HG03457 (cell line): ENCODE data around the gene SPACA4.
A peak's percentile ranks its signal among the peaks of the same experiment; 100 is the strongest.
"Not testable (repeated sequence)": the region's sequence is repeated elsewhere in the genome, so short reads cannot be mapped to it uniquely, and the experiment has no call there.

Experiments used
- ATAC-seq: cut with Tn5 transposase; IDR thresholded peaks from one replicate; pipeline ENCODE4 v1.9.1; 2021; ENCODE audit warnings: moderate number of reproducible peaks; ENCODE audit not compliant: unreplicated experiment

The SPACA4 gene

DNA sequence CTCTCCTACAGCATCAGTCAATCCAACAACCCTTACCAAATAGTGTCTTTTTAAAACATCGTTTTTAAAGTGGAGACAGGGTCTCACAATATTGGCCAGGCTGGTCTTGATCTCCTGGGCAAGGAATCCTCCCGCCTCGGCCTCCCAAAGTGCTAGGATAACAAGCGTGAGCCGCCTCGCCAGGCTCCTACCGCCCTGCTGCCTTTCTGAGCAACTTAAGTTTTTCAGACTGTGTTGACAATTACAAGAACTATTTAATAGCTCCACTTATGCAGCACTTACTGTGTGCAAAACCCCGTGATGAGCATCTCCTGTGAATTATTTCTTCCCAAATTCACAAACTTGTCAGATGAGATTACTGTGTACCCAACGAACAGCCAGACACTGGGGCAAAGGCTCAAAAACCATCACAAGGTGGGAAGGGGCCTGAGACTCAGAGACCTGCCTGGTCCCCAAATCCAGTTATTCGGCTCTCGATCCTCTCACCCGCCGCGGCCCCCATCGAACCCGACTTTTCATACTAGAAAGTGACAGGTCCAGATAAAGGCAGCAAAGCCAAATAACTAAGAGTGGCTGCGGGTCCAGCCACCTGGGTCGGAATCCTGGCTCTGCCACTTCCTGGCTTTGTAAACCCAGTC is 11.9 kb downstream of the SPACA4 start:
- ATAC-seq = peak; percentile 8

DNA sequence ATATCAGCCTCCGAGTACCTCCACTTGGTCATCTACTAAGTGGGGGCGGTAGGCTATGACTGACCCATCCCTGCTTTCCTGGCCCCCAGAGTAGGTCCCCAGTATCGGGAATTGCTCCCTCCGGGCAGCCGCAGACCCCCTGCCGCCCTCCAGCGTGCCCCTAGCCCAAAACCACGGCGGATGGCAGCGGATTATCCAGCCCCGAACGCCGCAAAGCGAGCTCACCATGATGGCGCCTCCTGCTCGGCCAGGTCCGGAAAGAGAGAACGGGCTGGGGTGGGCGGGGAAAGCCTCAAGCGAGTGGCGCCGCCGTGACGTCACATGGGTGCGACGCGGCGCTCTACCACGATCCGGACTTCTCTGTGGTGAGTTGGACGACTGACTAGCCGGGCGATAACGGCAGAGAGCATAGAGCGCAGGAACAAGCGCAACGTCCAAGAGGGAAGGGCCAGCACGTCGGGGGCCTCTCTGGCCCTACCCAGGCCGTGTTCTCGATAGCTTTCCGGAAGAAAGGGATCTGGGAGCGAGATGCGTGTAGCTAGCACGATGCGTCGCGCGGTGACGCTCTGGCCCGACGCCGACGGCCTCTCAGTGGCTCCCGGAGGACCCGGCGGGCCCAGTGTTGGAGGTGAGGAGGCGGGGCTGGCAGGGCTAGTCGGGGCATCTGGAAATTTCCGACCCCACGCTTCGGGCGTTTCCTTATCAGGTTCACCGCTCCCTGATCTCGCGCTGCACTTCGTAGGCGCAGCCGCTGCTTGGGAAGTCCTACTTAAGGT is 12.6 kb downstream of the SPACA4 start, which contains the start of the genes RPL18 and SPHK2:
RPL18 (minus strand) TSS at position 263 of the 776 bp plus-strand sequence; CDS start at position 228, 35 bp downstream.
SPHK2 (plus strand) TSS at position 591 of the 776 bp plus-strand sequence. CDS start 1,009 bp downstream, outside the sequence.
- ATAC-seq = peak; percentile 78

DNA sequence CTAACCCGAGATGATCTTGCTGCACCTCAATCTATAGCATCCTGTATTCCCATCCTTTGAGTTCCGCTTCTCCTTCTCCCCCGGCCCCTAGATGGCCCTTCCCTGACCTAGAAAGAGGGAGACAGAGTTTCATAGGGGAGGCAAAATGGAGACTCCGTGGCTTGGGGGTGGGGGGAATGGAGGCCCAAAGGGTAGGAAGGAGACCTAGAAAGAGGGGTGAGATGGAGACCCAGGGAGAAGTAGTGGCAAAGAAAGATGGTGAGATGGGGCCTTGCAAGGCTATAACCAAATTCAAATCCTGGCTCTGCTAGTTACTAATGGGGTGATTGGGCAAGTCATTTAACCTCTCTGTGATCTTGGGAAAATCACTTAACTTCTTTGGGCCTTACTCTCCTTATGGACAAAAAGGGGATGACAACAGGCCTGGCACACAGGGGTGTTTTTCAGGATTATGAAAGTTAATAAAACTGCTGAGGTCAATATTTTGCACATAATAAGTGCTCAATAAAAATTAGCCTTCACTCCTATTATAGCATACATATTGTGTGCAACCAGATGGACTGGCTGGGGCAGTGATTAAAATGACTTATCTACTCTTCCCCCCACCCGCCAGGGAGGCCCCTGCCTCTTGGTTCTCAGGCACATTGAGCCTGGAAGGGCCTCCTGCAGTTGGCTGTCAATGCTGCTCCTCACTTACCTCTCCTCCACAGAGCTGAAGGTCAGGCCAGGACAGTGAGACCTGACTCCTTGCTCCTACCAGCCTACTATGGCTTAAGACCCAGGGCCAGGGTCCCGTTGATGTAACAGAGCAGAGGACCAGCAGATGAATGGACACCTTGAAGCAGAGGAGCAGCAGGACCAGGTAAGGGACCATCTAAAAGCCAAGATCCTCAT is 13.4 kb downstream of the SPACA4 start:
- no peak for ATAC-seq

DNA sequence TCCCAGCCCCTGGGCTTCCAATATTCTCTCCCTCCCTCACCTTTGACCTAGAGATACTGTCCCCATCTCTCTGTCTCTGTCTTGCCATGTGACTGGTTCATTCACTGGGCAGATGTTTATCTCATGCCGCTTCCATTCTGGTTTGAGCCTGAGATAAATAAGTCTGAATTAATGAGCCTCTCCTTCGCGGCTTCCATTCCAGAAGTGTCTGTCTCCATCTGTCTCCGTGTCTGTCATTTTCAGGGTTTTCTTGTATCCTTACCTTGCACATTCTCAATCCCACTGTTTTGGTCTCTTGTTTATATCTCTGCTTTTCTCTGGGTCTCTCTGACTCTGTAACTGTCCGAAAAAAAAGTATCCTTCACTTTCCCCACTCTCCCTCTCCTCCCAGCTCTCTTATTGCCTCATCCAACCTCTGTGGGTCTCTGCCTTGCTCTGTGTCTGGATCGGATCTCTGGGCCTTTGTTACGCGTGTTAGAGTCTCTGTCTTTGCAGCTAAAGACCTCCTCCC is 17.1 kb downstream of the SPACA4 start:
- ATAC-seq = no peak

DNA sequence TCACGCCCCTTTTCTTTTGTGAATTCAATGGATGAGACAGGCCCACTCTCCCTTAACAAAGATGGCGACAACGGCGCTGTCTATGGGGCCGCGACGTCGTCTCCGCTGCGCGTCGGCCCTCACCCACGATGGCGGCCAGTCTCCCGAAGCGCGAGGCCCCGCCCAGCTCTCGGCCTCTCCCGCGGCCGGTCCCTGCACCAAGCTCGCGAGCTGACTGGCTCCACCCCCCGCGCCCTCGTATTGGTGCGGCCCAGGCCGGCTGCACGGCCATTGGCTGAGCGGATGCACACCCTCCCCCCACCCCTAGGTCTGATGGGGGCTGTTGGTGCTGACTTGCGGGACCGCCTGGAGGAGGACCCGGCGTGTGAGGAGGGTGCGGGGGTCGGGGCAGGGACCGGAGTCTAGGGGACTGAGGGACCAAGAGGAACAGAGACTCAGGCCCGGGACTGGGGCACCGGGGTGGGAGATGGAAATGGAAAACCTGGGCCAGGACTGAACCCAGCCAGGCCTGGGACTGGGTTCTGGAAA is 17.6 kb downstream of the SPACA4 start:
- no peak for ATAC-seq

DNA sequence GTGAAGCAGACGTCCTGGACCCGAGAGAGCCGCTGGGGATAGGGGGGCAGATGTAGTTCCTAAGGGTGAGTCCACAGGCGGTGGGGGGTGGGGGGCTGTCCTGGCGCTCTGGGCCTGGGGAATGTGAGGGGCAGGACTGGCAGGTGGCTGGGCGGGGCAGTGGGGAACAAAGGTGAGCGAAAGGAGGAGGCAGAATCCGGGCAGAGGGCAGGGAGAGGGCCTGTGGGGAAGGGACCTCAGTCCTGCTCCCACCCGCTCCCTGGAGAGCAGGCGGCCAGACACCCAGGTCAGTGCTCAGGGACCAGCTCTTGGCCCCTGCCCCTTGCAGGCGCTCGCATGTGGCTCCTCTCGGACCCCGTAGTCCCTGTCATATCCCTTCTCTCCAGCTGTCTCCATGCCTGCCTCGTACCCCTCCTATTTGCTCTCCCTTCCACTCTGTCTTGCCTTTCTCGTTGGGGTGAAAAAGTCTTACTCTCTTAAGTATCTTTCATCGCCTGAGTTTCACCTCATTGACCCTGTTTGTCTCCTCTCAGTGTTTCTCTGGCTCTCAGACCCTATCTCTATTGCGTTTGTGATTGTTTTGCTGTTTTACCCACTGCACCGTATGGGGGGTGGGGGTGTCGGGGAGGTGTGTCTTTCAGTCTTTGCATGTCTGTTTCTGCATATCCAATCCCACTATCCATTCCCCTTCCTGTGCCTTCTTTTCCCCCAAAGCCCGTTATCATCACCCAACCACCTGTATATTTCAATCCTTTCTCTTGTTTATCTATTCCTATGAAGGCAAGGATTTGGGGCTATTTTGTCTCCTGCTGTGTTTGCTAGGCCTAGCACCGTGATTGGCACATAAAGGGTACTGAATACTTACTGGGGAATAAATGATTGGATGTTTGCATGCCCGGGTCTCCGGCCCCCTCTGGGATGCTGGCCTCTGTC is 18.5 kb downstream of the SPACA4 start:
- ATAC-seq = no peak

DNA sequence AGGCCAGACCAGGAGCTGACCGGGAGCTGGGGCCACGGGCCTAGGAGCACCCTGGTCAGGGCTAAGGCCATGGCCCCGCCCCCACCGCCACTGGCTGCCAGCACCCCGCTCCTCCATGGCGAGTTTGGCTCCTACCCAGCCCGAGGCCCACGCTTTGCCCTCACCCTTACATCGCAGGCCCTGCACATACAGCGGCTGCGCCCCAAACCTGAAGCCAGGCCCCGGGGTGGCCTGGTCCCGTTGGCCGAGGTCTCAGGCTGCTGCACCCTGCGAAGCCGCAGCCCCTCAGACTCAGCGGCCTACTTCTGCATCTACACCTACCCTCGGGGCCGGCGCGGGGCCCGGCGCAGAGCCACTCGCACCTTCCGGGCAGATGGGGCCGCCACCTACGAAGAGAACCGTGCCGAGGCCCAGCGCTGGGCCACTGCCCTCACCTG is 19.4 kb downstream of the SPACA4 start:
- ATAC-seq = no peak

DNA sequence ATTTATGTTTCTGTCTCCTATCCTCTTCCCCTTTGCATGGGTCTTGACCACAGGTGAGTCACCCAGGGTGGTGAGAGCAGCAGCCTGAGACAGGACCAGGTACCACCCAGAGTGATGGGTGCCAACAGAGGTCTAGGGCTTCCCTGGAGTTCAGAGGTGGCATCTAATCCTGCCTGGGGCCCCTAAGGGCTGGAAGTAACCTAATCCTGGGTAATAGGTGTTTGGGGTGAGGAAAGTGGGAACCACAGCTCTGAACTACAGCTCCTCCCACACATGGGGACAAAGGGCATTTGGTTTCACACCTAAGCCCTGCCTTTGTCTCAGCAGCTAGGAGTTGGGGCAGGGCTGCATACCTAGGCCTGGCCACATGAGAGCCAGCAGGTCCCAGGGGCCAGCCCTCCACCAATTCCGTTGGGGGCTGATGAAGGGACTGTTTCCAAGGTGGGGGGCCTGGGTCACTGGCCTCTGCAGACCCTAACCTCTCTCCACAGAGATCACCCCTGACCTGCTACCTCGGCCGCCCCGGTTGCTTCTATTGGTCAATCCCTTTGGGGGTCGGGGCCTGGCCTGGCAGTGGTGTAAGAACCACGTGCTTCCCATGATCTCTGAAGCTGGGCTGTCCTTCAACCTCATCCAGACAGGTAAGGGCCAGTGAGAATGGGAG is 20.8 kb downstream of the SPACA4 start:
- ATAC-seq = no peak

DNA sequence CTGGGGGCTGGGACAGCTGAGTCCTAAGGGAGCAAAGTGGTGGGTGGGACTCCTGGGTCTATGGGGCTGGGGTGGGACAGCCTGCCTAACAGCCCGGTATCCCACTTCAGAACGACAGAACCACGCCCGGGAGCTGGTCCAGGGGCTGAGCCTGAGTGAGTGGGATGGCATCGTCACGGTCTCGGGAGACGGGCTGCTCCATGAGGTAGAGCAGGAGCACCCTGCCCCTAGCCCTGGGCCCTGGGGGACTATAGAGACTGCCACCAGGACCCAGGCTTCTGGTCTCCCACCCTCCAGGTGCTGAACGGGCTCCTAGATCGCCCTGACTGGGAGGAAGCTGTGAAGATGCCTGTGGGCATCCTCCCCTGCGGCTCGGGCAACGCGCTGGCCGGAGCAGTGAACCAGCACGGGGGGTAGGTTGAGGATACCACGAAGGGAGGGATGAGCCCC is 21.3 kb downstream of the SPACA4 start:
- ATAC-seq = no peak

DNA sequence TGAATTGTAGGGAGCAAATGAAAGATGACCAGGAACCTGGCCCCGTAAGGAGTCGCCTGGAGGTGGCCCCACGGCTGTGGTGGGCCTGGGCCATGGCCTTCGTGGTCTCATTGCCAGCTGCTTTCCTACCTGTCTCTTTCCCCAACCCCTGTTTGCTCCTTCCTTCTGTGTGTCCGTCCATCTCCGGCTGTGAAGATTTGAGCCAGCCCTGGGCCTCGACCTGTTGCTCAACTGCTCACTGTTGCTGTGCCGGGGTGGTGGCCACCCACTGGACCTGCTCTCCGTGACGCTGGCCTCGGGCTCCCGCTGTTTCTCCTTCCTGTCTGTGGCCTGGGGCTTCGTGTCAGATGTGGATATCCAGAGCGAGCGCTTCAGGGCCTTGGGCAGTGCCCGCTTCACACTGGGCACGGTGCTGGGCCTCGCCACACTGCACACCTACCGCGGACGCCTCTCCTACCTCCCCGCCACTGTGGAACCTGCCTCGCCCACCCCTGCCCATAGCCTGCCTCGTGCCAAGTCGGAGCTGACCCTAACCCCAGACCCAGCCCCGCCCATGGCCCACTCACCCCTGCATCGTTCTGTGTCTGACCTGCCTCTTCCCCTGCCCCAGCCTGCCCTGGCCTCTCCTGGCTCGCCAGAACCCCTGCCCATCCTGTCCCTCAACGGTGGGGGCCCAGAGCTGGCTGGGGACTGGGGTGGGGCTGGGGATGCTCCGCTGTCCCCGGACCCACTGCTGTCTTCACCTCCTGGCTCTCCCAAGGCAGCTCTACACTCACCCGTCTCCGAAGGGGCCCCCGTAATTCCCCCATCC is 22.1 kb downstream of the SPACA4 start:
- no peak for ATAC-seq

DNA sequence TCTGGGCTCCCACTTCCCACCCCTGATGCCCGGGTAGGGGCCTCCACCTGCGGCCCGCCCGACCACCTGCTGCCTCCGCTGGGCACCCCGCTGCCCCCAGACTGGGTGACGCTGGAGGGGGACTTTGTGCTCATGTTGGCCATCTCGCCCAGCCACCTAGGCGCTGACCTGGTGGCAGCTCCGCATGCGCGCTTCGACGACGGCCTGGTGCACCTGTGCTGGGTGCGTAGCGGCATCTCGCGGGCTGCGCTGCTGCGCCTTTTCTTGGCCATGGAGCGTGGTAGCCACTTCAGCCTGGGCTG is 22.7 kb downstream of the SPACA4 start:
- ATAC-seq = no peak

DNA sequence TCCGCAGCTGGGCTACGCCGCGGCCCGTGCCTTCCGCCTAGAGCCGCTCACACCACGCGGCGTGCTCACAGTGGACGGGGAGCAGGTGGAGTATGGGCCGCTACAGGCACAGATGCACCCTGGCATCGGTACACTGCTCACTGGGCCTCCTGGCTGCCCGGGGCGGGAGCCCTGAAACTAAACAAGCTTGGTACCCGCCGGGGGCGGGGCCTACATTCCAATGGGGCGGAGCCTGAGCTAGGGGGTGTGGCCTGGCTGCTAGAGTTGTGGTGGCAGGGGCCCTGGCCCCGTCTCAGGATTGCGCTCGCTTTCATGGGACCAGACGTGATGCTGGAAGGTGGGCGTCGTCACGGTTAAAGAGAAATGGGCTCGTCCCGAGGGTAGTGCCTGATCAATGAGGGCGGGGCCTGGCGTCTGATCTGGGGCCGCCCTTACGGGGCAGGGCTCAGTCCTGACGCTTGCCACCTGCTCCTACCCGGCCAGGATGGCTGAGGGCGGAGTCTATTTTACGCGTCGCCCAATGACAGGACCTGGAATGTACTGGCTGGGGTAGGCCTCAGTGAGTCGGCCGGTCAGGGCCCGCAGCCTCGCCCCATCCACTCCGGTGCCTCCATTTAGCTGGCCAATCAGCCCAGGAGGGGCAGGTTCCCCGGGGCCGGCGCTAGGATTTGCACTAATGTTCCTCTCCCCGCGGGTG is 23.2 kb downstream of the SPACA4 start:
- no peak for ATAC-seq

DNA sequence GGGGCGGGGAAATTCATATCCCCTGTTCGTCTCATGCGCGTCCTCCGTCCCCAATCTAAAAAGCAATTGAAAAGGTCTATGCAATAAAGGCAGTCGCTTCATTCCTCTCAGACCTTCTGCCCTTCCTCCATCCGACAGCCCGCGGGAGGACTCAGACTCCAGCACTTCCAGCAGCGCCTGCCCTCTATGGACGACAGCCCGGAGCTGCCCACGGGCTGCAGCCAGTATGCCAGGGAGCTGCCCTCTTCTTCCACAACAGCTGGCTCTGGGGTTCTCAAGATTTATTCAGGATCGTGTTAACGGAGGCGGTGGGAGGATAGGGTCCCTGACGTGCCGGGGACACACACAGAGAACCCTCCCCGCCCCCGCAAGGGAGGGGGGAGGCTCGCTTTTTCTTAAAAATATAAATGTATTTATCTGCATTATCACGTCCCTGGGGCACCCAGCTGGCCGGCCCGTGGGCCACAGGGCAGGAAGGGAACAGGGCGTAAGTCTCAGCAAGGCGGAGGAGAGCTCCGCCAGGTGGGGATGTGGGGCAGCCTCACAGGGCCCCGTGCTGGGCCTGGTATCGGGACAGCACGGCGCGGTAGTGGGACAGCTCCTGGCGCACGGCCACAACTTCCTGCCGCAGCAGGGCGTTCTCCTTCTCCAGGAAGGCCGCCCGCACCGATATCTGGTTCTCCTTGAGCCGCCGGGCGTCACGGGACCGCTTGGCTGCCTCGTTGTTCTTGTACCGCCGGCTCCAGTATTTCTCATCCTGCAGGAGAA is 23.9 kb downstream of the SPACA4 start:
- ATAC-seq = no peak

DNA sequence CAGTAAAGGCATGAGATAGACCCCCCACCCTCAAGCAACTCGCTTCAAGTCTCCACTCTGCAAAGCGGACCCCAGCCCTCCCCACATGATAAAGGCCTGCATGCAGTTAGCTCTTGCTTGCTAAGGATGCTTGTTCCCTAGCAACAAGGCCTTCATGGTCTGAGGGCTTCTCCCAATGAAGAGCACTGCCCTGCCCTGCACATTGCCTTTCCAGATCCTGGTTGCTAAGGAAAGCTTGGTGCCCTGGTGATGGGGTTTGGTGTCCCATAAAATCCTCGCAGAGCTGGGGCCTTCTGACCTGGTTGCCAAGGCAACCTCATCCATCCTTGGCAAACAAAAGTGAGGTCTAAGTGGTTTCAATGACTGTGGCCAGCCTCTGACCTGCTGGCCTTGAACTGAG is 24.7 kb downstream of the SPACA4 start:
- ATAC-seq = no peak

DNA sequence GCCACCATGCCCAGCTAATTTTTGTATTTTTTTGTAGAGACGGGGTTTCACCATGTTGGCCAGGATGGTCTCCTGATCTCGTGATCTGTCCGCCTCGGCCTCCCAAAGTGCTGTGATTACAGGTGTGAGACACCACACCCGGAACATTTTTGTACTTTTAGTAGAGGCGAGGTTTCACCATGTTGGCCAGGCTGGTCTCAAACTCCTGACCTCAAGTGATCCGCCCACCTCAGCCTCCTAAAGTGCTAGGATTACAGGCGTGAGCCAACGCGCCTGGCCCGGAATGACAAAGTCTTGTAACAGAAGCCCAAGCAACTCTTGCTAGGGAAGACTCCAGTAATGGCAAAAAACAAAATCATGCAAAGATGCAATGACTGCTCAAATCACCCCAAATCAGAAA is 25.7 kb downstream of the SPACA4 start:
- not testable (repeated sequence) for ATAC-seq

DNA sequence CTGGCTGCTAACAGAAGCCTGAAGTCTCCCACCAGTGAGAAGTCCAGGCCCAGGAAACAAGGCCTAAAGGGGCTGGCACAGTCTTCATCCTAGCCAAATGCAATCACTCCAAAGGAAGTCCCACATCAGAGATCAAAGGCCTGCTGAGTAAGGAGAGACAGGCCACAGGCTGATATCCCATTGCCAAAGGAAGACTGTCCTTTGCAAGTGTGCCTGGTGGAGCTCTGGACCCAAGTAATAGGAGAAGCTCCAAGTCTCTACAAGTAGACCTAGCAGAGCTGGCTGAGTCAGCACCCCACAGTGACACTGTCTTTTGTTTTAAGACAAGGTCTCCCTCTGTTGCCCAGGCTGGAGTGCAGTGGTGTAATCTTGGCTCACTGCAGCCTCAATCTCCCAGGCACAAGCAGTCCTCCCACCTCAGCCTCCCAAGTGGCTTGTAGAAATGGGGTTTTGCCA is 26.2 kb downstream of the SPACA4 start:
- ATAC-seq = no peak
